HL-60 (cell line): ENCODE data around the gene ZNF273.

ENCODE experiments used
- CTCF ChIP-seq: IDR thresholded peaks from one replicate; pipeline ENCODE4 v1.5.1; 2011; ENCODE audit warnings: low read length, control low read depth, inconsistent platforms; ENCODE audit not compliant: insufficient read depth
- GABPA ChIP-seq: IDR thresholded peaks from 2 replicates; pipeline ENCODE4 v1.6.1; 2012; ENCODE audit warnings: low read depth
- POLR2AphosphoS5 ChIP-seq: IDR thresholded peaks from 2 replicates; pipeline ENCODE4 v1.6.1; 2012; ENCODE audit warnings: low read depth
- REST ChIP-seq: IDR thresholded peaks from 2 replicates; pipeline ENCODE4 v1.6.1; 2012; ENCODE audit warnings: low read depth; ENCODE audit not compliant: insufficient replicate concordance
- SPI1 ChIP-seq: IDR thresholded peaks from 2 replicates; pipeline ENCODE4 v1.6.1; 2012; ENCODE audit warnings: low read depth, mild to moderate bottlenecking, borderline replicate concordance

- no peak for TF ChIP-seq CTCF
- TF ChIP-seq POLR2AphosphoS5 = no peak
- TF ChIP-seq GABPA = no peak
- no peak for TF ChIP-seq SPI1
- TF ChIP-seq REST = no peak
Measured at GRCh38 chr7:64881461-64882287, 21.4 kb upstream of the ZNF273 start.
